22Rv1 (cell line): ENCODE measurements around the gene COLEC12.

Experiments used
- ZFX ChIP-seq: fragments of 450-650 bp; IDR thresholded peaks from 2 replicates; pipeline ENCODE4 v1.6.1; 2017; ENCODE audit warnings: antibody characterized with exemption, borderline replicate concordance
- TF ChIP-seq, protein P1 (sequence below): fragments of 450-650 bp; IDR thresholded peaks from 2 replicates; pipeline ENCODE4 v1.5.1; 2017; ENCODE audit warnings: mild to moderate bottlenecking

DNA sequence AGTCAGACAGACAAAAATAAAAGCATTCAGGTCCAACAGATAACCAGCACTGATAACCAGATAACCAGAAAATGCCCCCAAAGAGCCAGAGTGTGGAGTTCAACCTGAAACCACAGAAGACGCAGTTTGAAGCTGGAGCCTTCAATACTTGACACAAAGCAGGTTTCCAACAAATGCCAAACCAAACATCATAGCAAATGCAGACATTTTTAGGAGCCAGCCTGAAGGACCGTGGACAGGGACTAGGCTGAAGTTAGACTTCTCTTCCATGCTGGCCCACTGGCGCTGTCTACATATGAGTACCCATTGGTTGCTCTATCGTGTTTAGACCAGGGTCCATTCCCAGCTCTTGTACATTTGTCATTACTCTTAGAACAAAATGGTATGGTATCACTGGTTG lies 9.9 kb downstream of the COLEC12 start:
- TF ChIP-seq, protein P1, sequence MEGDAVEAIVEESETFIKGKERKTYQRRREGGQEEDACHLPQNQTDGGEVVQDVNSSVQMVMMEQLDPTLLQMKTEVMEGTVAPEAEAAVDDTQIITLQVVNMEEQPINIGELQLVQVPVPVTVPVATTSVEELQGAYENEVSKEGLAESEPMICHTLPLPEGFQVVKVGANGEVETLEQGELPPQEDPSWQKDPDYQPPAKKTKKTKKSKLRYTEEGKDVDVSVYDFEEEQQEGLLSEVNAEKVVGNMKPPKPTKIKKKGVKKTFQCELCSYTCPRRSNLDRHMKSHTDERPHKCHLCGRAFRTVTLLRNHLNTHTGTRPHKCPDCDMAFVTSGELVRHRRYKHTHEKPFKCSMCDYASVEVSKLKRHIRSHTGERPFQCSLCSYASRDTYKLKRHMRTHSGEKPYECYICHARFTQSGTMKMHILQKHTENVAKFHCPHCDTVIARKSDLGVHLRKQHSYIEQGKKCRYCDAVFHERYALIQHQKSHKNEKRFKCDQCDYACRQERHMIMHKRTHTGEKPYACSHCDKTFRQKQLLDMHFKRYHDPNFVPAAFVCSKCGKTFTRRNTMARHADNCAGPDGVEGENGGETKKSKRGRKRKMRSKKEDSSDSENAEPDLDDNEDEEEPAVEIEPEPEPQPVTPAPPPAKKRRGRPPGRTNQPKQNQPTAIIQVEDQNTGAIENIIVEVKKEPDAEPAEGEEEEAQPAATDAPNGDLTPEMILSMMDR, result no peak
- TF ChIP-seq ZFX, result no peak
